ENCODE results near the gene MAN2A1.
"Not testable (repeated sequence)": the region's sequence is repeated elsewhere in the genome, so short reads cannot be mapped to it uniquely, and the experiment has no call there.

Gene MAN2A1

DNA sequence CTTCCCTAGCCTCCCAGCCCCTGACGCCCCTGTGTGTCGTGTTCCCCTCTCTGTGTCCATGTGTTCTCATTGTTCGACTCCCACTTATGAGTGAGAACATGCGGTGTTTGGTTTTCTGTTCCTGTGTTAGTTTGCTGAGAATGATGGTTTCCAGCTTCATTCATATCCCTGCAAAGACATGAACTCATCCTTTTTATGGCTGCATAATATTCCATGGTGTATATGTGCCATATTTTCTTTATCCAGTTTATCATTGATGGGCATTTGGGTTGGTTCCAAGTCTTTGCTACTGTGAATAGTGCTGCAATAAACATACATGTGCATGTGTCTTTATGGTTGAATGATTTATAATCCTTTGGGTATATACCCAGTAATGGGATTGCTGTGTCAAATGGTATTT lies 70.4 kb downstream of the MAN2A1 start:
- DNase-seq = not testable (repeated sequence)

DNA sequence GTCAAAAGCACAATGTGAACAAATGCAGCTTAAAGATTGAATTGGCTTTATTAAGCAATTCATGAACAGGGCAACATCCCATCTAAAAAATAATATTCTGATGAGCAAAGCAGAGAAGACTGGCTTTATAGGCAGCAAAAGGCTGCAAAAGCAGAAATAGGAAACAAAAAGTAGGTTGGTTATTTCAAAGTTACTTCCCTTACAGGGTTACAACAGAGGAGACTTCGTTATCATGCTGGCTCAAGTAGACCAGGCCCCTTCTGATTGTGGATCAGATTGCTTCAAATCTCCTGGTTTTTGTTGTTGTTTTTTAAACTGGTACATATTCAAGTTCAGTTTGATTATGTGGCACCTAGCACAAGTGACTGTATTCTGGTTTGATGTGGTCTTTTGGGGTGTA lies 73.1 kb downstream of the MAN2A1 start:
- DNase-seq = no peak

GRCh38 chr5:109767184-109767995 lies 77.7 kb downstream of the MAN2A1 start:
- DNase-seq = no peak

DNA sequence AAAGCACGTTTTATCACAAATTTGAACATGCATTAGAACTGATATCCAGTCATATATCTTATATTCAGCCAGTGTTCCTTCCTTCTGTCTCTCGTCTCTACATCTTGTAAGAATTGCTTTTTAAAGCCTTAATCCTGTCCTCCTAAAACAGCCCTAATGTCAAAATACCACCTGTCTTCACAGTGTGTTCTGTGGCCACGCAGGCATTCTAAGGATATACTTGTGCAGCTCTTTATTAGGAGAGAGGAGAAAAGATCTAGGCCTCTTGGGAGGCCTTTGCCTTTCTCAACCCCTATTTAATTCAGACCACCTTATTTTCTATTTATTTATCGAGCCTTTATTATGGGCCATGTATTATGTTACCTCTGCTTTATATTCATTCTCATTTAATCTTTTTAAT lies 78.3 kb downstream of the MAN2A1 start:
- DNase-seq = no peak

GRCh38 chr5:109769597-109770291 lies 80.0 kb downstream of the MAN2A1 start:
- DNase-seq = no peak

GRCh38 chr5:109775130-109775529 lies 85.4 kb downstream of the MAN2A1 start:
- no peak for DNase-seq

DNA sequence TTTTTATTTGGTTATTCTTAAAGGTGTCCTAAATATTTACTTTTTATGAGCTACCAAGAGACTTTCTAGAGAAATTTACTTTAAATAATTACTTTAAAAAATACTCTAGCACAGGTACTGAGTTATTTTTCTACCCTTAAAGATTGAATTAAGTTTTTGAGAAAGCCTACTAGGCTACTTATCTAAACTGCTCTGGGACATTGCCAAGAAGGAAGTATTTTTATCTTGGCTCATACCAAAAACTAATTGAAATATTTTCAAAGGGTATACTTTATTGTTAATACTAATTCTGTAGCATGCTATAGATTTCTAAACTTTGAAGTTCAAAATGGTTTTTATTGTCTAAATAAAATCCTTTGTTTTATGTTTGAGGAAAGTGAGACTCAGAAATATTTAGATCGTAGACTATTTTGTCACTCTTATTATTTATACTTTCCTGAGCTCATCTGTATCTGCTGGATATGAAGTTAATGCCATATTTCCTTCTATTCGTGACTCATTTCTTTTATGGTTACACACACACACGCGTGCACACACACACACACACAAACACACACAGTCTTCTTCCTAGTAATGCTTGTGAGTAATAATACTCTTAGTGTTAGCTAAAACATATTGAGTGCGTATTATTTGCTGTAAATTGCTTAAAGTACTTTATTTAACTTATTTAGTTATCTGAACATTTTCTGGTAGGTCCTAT lies 89.5 kb downstream of the MAN2A1 start:
- DNase-seq = no peak

DNA sequence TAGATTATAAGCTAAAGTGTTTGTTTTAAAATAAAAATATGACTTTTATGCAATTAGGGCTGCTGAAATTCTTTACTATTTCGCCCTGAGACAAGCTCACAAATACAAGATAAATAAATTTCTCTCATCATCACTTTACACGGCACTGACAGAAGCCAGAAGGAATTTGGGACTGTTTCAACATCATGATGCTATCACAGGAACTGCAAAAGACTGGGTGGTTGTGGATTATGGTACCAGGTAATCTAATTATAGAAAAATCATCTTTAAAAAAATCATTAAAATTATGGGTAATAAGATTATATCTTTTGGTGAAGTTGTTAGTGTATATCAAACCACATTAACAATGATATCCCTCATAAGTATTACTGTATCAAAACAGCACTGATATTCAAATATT lies 95.0 kb downstream of the MAN2A1 start:
- no peak for DNase-seq

- DNase-seq = no peak
Measured at GRCh38 chr5:109786206-109786855, 96.6 kb downstream of the MAN2A1 start.

- DNase-seq = no peak
Measured at GRCh38 chr5:109788596-109788995, 98.9 kb downstream of the MAN2A1 start.

- DNase-seq = no peak
Measured at GRCh38 chr5:109792613-109793012, 102.9 kb downstream of the MAN2A1 start.

- DNase-seq = no peak
Measured at GRCh38 chr5:109803854-109804253, 114.1 kb downstream of the MAN2A1 start.

GRCh38 chr5:109805472-109805871 lies 115.7 kb downstream of the MAN2A1 start:
- no peak for DNase-seq

- DNase-seq = no peak
Measured at GRCh38 chr5:109805883-109806282, 116.2 kb downstream of the MAN2A1 start.

- no peak for DNase-seq
Measured at GRCh38 chr5:109812698-109813097, 123.0 kb downstream of the MAN2A1 start.

GRCh38 chr5:109816732-109817131 lies 127.0 kb downstream of the MAN2A1 start:
- DNase-seq = no peak

DNA sequence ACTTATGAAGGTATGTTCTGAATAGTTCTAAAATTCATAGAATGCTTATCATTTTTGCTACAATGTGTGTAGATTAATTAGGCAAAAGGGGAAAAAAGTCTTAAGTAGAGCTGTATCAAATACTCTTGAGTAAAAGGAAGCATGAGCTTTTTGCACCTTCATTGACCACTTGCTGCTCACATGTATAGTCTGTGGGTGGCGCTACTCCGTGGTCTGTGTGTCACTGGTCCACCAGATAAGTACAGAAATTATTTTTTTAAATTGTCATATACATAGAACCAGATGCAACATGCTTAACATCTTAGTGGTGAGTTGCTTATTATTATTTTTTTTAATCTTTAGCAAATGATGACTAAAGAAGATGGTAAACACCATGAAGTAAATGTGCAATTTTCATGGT lies 130.2 kb downstream of the MAN2A1 start:
- no peak for DNase-seq

DNA sequence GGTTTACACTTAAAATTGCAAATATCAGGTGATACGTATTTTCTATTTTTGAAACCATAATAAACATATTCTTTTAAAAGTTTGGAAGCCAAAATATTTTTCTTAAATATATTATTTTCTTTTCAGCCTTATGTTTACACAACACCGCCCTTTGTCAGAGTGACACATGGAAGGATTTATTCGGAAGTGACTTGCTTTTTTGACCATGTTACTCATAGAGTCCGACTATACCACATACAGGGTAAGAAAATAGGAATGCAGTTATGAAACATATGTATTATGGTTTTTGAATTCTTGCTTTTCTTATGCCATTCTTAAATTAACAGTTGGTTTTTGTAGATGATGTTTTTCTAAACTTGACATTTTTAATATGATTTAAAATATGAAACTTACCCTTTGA lies 133.9 kb downstream of the MAN2A1 start:
- DNase-seq = no peak

- DNase-seq = no peak
Measured at GRCh38 chr5:109825450-109825849, 135.7 kb downstream of the MAN2A1 start.

- no peak for DNase-seq
Measured at GRCh38 chr5:109826426-109826825, 136.7 kb downstream of the MAN2A1 start.

GRCh38 chr5:109829331-109829730 lies 139.6 kb downstream of the MAN2A1 start:
- no peak for DNase-seq

- no peak for DNase-seq
Measured at GRCh38 chr5:109830955-109831502, 141.3 kb downstream of the MAN2A1 start.
